Uterus (tissue), 4 donors: Measurements from ENCODE around the gene DLGAP1. TPM values are rescaled to one million over a fixed set of nuclear protein-coding genes. Genes with fewer than 3 reads are reported as not detected.

Experiments
- DNase-seq, 2 donors: peaks; one replicate each; pipeline ENCODE4 v3.0.0-alpha.2; 2019 to 2020
- H3K27ac ChIP-seq, 2 donors: fragments of 200-600 bp; sonication (generic); 1 replicate in 1 of 2; 2 replicates in 1 of 2; pipeline ENCODE4 v1.5.1; 2016 to 2018
- H3K27me3 ChIP-seq, 2 donors: fragments of 200-600 bp; sonication (generic); one replicate each; pipeline ENCODE4 v1.5.1; 2018 to 2019; ENCODE audit warnings: control low read depth in 1 of 2
- H3K36me3 ChIP-seq, 2 donors: fragments of 200-600 bp; sonication (generic); one replicate each; pipeline ENCODE4 v1.5.1; 2019; ENCODE audit warnings: control low read depth in 1 of 2
- H3K4me1 ChIP-seq, 2 donors: fragments of 200-600 bp; sonication (generic); one replicate each; pipeline ENCODE4 v1.5.1; 2018 to 2019; ENCODE audit warnings: control low read depth in 1 of 2
- H3K4me3 ChIP-seq, 2 donors: fragments of 200-600 bp; sonication (generic); 1 replicate in 1 of 2; 2 replicates in 1 of 2; pipeline ENCODE4 v1.5.1; 2018 to 2019; ENCODE audit warnings: mild to moderate bottlenecking in 1 of 2
- H3K9me3 ChIP-seq, 2 donors: fragments of 200-600 bp; sonication (generic); one replicate each; pipeline ENCODE4 v1.5.1; 2019; ENCODE audit warnings: control low read depth in 1 of 2
- CTCF ChIP-seq, 4 experiments: fragments of 200-600 bp in 2 of 4; fragments of 450-650 bp in 2 of 4; sonication (generic) in 2 of 4; IDR thresholded peaks; one replicate each; pipeline ENCODE4 v1.5.1; 2016 to 2019; ENCODE audit warnings: antibody characterized with exemption in 4 of 4, mild to moderate bottlenecking in 2 of 4, moderate library complexity in 1 of 4
- POLR2A ChIP-seq, 2 donors: fragments of 450-650 bp; IDR thresholded peaks; one replicate each; pipeline ENCODE4 v1.6.1; 2016; ENCODE audit warnings: antibody characterized with exemption in 2 of 2, mild to moderate bottlenecking in 1 of 2, moderate library complexity in 1 of 2
- intact Hi-C: fragments of 100-400 bp; cut with DNase I; formaldehyde crosslinking; loops from one replicate; pipeline ENCODE4 v1.15.1; 2023; ENCODE audit warnings: low total_unique reads
- total RNA-seq, 4 donors: library from RNA; depleted of rRNA in 3 of 4; stranded (reverse); fragments of >200 nt in 3 of 4; gene quantifications; one replicate each; pipeline versions ENCODE4 v1.1.0 to v1.2.4, GENCODE V29; 2014 to 2023
- donor health status: DM: yes; HTN: yes; CAD: no.

Gene DLGAP1
- total RNA-seq, 4 donors from 2014 or later: 1.0 to 9.6 (median 3.3) TPM

GRCh38 chr18:3648200-3648599 is 806.9 kb downstream of the DLGAP1 start:
- Histone ChIP-seq H3K4me1 (no peaks in the 10 kb centered on the region), H3K9me3 (no peaks in the 10 kb centered on the region), H3K36me3 (no peaks in the 10 kb centered on the region), H3K27me3 (no peaks in the 10 kb centered on the region), H3K4me3 (no peak overlapping the region), H3K27ac (no peak overlapping the region)
- no peak for TF ChIP-seq CTCF (IDR thresholded peaks at IDR 0.05)
- no peak for TF ChIP-seq POLR2A (IDR thresholded peaks at IDR 0.05)
- no peak for DNase-seq
- intact Hi-C loops: no loop called here

DNA sequence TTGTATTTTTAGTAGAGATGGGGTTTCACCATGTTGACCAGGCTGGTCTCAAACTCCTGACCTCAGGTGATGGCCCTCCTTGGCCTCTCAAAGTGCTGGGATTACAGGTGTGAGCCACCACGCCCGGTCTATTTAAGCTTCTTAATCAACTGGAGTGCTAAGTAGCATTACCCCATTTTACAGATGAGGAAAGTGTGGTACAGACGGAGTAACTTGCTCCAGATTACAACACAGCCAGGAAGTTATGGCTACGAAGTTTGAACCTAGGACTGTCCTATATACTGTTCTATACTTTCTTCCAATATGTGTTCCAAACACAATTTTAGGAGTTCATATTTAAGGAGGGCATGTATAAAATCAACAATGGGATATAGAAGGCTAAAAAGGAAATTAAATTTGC is 807.5 kb downstream of the DLGAP1 start:
- H3K36me3 ChIP-seq: no peaks in the 10 kb centered on the region
- intact Hi-C loops: no loop called here

GRCh38 chr18:3645384-3646156 is 809.5 kb downstream of the DLGAP1 start:
- Histone ChIP-seq H3K9me3 (no peaks in the 10 kb centered on the region), H3K27me3 (no peaks in the 10 kb centered on the region), H3K27ac (no peak overlapping the region), H3K4me1 (no peaks in the 10 kb centered on the region), H3K36me3 (no peaks in the 10 kb centered on the region), H3K4me3 (no peak overlapping the region)
- no peak for DNase-seq
- intact Hi-C loops: no loop called here
- TF ChIP-seq CTCF (IDR thresholded peaks at IDR 0.05) (no peak), POLR2A (IDR thresholded peaks at IDR 0.05) (no peak)

More for the DNA sequence above, 807.5 kb downstream of the DLGAP1 start:
- no peak for DNase-seq
- no peak overlapping the region for H3K27ac ChIP-seq
- no peaks in the 10 kb centered on the region for H3K4me1 ChIP-seq
- no peaks in the 10 kb centered on the region for H3K9me3 ChIP-seq
- no peaks in the 10 kb centered on the region for H3K27me3 ChIP-seq
- no peak overlapping the region for H3K4me3 ChIP-seq
- no peak for TF ChIP-seq CTCF (IDR thresholded peaks at IDR 0.05)
- TF ChIP-seq POLR2A (IDR thresholded peaks at IDR 0.05): no peak

- no peaks in the 10 kb centered on the region for H3K4me1 ChIP-seq
- H3K9me3 ChIP-seq: no peaks in the 10 kb centered on the region
- no peak overlapping the region for H3K4me3 ChIP-seq
- DNase-seq: no peak
- no peaks in the 10 kb centered on the region for H3K36me3 ChIP-seq
- no peak overlapping the region for H3K27ac ChIP-seq
- TF ChIP-seq POLR2A (IDR thresholded peaks at IDR 0.05): no peak
- TF ChIP-seq CTCF (IDR thresholded peaks at IDR 0.05): no peak
- no peaks in the 10 kb centered on the region for H3K27me3 ChIP-seq
- intact Hi-C loops: no loop called here
Observed at GRCh38 chr18:3634250-3634939, 820.7 kb downstream of the DLGAP1 start.

DNA sequence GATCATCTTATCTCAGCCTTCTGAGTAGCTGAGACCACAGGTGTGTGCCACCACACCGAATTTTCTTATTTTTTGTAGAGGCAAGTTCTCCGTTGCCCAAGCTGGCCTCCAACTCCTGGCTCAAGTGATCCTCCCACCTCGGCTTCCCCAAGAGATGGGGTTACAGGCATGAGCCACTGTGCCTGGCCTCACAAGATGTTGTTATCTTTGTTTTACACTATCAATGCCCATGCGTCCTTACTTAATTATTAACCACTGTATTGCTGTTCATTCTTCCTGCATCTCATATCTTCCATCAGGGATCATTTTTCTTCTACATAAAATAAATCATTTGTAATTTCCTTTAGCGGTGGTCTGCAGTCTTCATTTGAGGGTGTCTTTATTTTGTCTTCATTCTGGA is 823.2 kb downstream of the DLGAP1 start:
- Histone ChIP-seq H3K36me3 (no peaks in the 10 kb centered on the region), H3K27me3 (no peaks in the 10 kb centered on the region), H3K4me1 (no peaks in the 10 kb centered on the region), H3K27ac (no peak overlapping the region), H3K9me3 (no peaks in the 10 kb centered on the region), H3K4me3 (no peak overlapping the region)
- intact Hi-C loops: no loop called here
- TF ChIP-seq CTCF (IDR thresholded peaks at IDR 0.05): no peak
- TF ChIP-seq POLR2A (IDR thresholded peaks at IDR 0.05): no peak
- no peak for DNase-seq
